ENCODE results near the gene KLF3. TPM values are rescaled to one million over a fixed set of nuclear protein-coding genes. Genes with fewer than 3 reads are reported as not detected.

KLF3 gene
- total and polyA plus RNA-seq, 2 experiments from 2014 or later: 15.0 to 16.5 TPM

DNA sequence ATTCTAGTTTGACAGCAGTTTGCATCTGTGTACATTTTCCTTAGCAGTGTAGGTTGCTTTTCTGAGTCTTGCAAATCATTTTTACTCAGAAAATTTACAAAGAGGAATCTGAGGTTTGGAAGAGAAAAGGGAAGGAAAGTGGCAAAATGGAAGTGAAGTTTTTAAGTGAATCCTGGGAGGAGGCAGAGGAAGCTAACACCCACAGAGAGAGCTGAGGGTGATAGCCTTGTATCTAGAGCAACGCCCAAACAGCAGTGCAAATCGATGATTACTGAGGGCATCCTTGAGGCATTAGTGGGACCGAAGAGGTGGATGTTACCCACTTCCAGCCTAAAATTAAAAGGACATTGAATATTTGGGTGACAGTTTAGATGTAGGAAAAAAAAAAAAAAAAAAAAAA lies 31.8 kb downstream of the KLF3 start:
- DNase-seq (ENCODE audit: low spot score): no peak
- no peak overlapping the region; the same call in 1 of the 2 replicates for H3K27ac Mint-ChIP-seq

More for the DNA sequence above, 31.8 kb downstream of the KLF3 start:
- H3K36me3 Mint-ChIP-seq (ENCODE audit: low read depth): peaks cover 54% of the 10 kb centered on the region
- H3K27me3 Mint-ChIP-seq (ENCODE audit: insufficient read depth, low read depth, poor library complexity): no peaks in the 10 kb centered on the region
- no peak for ATAC-seq
- H3K4me3 Mint-ChIP-seq: no peak overlapping the region
- H3K9me3 Mint-ChIP-seq: no peaks in the 10 kb centered on the region
- Histone ChIP-seq H3F3A (replicated peaks; ENCODE audit: low read depth) (no peaks in the 10 kb centered on the region), H3K79me2 (replicated peaks; ENCODE audit: insufficient read depth) (no peaks in the 10 kb centered on the region), H3K27me3 (ENCODE audit: insufficient read depth) (no peaks in the 10 kb centered on the region), H3K4me3 (no peak overlapping the region), H3K27ac (ENCODE audit: low read depth) (no peak overlapping the region), H3K9me2 (ENCODE audit: insufficient read depth) (no peaks in the 10 kb centered on the region), H2AFZ (no peak overlapping the region), H3K4me2 (peak overlapping the region; percentile 20; the same call in 1 of the 2 replicates), H4K20me1 (replicated peaks; ENCODE audit: insufficient read depth) (no peaks in the 10 kb centered on the region), H3K4me1 (ENCODE audit: insufficient read depth) (peaks cover 30% of the 10 kb centered on the region), H3K36me3 (ENCODE audit: insufficient read depth) (peaks cover 34% of the 10 kb centered on the region)
- H3K4me1 Mint-ChIP-seq: peaks cover 23% of the 10 kb centered on the region
- TF ChIP-seq, protein P1, sequence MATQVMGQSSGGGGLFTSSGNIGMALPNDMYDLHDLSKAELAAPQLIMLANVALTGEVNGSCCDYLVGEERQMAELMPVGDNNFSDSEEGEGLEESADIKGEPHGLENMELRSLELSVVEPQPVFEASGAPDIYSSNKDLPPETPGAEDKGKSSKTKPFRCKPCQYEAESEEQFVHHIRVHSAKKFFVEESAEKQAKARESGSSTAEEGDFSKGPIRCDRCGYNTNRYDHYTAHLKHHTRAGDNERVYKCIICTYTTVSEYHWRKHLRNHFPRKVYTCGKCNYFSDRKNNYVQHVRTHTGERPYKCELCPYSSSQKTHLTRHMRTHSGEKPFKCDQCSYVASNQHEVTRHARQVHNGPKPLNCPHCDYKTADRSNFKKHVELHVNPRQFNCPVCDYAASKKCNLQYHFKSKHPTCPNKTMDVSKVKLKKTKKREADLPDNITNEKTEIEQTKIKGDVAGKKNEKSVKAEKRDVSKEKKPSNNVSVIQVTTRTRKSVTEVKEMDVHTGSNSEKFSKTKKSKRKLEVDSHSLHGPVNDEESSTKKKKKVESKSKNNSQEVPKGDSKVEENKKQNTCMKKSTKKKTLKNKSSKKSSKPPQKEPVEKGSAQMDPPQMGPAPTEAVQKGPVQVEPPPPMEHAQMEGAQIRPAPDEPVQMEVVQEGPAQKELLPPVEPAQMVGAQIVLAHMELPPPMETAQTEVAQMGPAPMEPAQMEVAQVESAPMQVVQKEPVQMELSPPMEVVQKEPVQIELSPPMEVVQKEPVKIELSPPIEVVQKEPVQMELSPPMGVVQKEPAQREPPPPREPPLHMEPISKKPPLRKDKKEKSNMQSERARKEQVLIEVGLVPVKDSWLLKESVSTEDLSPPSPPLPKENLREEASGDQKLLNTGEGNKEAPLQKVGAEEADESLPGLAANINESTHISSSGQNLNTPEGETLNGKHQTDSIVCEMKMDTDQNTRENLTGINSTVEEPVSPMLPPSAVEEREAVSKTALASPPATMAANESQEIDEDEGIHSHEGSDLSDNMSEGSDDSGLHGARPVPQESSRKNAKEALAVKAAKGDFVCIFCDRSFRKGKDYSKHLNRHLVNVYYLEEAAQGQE (IDR thresholded peaks at IDR 0.05; ENCODE audit: unreplicated experiment): no peak
- TF ChIP-seq STAT1 (IDR thresholded peaks at IDR 0.05; ENCODE audit: unreplicated experiment) (no peak), EZH2phosphoT487 (IDR thresholded peaks at IDR 0.05; ENCODE audit: unreplicated experiment) (no peak), ZNF114 (CRISPR knock-in tag; IDR thresholded peaks at IDR 0.05) (no peak), EZH2 (IDR thresholded peaks at IDR 0.05; ENCODE audit: low read depth, unreplicated experiment) (no peak), JUNB (IDR thresholded peaks at IDR 0.05; ENCODE audit: unreplicated experiment) (no peak), POLR2AphosphoS5 (IDR thresholded peaks at IDR 0.05; ENCODE audit: low read depth) (no peak), CREB1 (CRISPR knock-in tag; IDR thresholded peaks at IDR 0.05; ENCODE audit: low read depth) (no peak), ZNF331 (CRISPR knock-in tag; IDR thresholded peaks at IDR 0.05; ENCODE audit: low read depth) (no peak), NANOG (IDR thresholded peaks at IDR 0.05; ENCODE audit: borderline replicate concordance) (no peak)
- TF ChIP-seq, protein P2, sequence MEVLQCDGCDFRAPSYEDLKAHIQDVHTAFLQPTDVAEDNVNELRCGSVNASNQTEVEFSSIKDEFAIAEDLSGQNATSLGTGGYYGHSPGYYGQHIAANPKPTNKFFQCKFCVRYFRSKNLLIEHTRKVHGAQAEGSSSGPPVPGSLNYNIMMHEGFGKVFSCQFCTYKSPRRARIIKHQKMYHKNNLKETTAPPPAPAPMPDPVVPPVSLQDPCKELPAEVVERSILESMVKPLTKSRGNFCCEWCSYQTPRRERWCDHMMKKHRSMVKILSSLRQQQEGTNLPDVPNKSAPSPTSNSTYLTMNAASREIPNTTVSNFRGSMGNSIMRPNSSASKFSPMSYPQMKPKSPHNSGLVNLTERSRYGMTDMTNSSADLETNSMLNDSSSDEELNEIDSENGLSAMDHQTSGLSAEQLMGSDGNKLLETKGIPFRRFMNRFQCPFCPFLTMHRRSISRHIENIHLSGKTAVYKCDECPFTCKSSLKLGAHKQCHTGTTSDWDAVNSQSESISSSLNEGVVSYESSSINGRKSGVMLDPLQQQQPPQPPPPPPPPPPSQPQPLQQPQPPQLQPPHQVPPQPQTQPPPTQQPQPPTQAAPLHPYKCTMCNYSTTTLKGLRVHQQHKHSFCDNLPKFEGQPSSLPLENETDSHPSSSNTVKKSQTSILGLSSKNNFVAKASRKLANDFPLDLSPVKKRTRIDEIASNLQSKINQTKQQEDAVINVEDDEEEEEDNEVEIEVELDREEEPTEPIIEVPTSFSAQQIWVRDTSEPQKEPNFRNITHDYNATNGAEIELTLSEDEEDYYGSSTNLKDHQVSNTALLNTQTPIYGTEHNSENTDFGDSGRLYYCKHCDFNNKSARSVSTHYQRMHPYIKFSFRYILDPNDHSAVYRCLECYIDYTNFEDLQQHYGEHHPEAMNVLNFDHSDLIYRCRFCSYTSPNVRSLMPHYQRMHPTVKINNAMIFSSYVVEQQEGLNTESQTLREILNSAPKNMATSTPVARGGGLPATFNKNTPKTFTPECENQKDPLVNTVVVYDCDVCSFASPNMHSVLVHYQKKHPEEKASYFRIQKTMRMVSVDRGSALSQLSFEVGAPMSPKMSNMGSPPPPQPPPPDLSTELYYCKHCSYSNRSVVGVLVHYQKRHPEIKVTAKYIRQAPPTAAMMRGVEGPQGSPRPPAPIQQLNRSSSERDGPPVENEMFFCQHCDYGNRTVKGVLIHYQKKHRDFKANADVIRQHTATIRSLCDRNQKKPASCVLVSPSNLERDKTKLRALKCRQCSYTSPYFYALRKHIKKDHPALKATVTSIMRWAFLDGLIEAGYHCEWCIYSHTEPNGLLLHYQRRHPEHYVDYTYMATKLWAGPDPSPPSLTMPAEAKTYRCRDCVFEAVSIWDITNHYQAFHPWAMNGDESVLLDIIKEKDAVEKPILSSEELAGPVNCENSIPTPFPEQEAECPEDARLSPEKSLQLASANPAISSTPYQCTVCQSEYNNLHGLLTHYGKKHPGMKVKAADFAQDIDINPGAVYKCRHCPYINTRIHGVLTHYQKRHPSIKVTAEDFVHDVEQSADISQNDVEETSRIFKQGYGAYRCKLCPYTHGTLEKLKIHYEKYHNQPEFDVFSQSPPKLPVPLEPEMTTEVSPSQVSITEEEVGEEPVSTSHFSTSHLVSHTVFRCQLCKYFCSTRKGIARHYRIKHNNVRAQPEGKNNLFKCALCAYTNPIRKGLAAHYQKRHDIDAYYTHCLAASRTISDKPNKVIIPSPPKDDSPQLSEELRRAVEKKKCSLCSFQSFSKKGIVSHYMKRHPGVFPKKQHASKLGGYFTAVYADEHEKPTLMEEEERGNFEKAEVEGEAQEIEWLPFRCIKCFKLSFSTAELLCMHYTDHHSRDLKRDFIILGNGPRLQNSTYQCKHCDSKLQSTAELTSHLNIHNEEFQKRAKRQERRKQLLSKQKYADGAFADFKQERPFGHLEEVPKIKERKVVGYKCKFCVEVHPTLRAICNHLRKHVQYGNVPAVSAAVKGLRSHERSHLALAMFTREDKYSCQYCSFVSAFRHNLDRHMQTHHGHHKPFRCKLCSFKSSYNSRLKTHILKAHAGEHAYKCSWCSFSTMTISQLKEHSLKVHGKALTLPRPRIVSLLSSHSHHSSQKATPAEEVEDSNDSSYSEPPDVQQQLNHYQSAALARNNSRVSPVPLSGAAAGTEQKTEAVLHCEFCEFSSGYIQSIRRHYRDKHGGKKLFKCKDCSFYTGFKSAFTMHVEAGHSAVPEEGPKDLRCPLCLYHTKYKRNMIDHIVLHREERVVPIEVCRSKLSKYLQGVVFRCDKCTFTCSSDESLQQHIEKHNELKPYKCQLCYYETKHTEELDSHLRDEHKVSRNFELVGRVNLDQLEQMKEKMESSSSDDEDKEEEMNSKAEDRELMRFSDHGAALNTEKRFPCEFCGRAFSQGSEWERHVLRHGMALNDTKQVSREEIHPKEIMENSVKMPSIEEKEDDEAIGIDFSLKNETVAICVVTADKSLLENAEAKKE (CRISPR knock-in tag; IDR thresholded peaks at IDR 0.05): no peak
- TF ChIP-seq, protein P3, sequence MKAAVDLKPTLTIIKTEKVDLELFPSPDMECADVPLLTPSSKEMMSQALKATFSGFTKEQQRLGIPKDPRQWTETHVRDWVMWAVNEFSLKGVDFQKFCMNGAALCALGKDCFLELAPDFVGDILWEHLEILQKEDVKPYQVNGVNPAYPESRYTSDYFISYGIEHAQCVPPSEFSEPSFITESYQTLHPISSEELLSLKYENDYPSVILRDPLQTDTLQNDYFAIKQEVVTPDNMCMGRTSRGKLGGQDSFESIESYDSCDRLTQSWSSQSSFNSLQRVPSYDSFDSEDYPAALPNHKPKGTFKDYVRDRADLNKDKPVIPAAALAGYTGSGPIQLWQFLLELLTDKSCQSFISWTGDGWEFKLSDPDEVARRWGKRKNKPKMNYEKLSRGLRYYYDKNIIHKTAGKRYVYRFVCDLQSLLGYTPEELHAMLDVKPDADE (IDR thresholded peaks at IDR 0.05): no peak
- TF ChIP-seq, protein P4, sequence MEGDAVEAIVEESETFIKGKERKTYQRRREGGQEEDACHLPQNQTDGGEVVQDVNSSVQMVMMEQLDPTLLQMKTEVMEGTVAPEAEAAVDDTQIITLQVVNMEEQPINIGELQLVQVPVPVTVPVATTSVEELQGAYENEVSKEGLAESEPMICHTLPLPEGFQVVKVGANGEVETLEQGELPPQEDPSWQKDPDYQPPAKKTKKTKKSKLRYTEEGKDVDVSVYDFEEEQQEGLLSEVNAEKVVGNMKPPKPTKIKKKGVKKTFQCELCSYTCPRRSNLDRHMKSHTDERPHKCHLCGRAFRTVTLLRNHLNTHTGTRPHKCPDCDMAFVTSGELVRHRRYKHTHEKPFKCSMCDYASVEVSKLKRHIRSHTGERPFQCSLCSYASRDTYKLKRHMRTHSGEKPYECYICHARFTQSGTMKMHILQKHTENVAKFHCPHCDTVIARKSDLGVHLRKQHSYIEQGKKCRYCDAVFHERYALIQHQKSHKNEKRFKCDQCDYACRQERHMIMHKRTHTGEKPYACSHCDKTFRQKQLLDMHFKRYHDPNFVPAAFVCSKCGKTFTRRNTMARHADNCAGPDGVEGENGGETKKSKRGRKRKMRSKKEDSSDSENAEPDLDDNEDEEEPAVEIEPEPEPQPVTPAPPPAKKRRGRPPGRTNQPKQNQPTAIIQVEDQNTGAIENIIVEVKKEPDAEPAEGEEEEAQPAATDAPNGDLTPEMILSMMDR (conservative IDR thresholded peaks at IDR 0.05; ENCODE audit: low read depth in 2 of 2): no peak
